Gastrocnemius medialis (tissue), 4 donors: ENCODE measurements around the gene SMS. TPM values are rescaled to one million over a fixed set of nuclear protein-coding genes. Genes with fewer than 3 reads are reported as not detected.

Experiments used
- ATAC-seq, 2 donors: fragments of 150-250 bp; one replicate each; pipeline ENCODE4 v1.9.1; 2016
- DNase-seq, 2 donors: peaks; one replicate each; pipeline ENCODE4 v3.0.0-alpha.2; 2019
- H3K27ac ChIP-seq, 4 donors: fragments of 200-600 bp; sonication (generic); 1 replicate in 1 of 4; 2 replicates in 3 of 4; pipeline ENCODE4 v1.5.1; 2016 to 2018; ENCODE audit warnings: mild to moderate bottlenecking in 2 of 4, moderate library complexity in 1 of 4
- H3K27me3 ChIP-seq, 3 donors: fragments of 200-600 bp; sonication (generic) in 2 of 3; 1 replicate in 1 of 3; 2 replicates in 2 of 3; pipeline versions ENCODE4 v1.5.1 to v1.6.0; 2016 to 2019; ENCODE audit warnings: mild to moderate bottlenecking in 1 of 3, moderate library complexity in 1 of 3
- H3K36me3 ChIP-seq, 2 donors: fragments of 200-600 bp; sonication (generic) in 1 of 2; one replicate each; pipeline ENCODE4 v1.5.1; 2017 to 2018
- H3K4me1 ChIP-seq, 2 donors: fragments of 200-600 bp; sonication (generic) in 1 of 2; one replicate each; pipeline ENCODE4 v1.5.1; 2016 to 2017; ENCODE audit warnings: mild to moderate bottlenecking in 2 of 2
- H3K4me3 ChIP-seq, 4 donors: fragments of 200-600 bp; sonication (generic) in 3 of 4; 1 replicate in 1 of 4; 2 replicates in 3 of 4; pipeline ENCODE4 v1.5.1; 2016 to 2019; ENCODE audit warnings: mild to moderate bottlenecking in 2 of 4
- H3K9me3 ChIP-seq, 3 donors: fragments of 200-600 bp; sonication (generic) in 2 of 3; 1 replicate in 1 of 3; 2 replicates in 2 of 3; pipeline ENCODE4 v1.5.1; 2016 to 2019
- POLR2A ChIP-seq, 2 donors: fragments of 450-650 bp; IDR thresholded peaks; one replicate each; pipeline ENCODE4 v1.6.1; 2017; ENCODE audit warnings: antibody characterized with exemption in 2 of 2, mild to moderate bottlenecking in 2 of 2, moderate library complexity in 2 of 2
- in situ Hi-C, 4 donors: fragments of 200-750 bp; cut with MboI; loops; one replicate each; pipeline versions ENCODE4 v1.15.0 to v1.8.0; 2017; ENCODE audit warnings: low sequenced_read_pairs in 4 of 4
- intact Hi-C: fragments of 100-400 bp; cut with DNase I; formaldehyde crosslinking; loops from one replicate; pipeline ENCODE4 v1.15.1; 2023; ENCODE audit warnings: low total_unique reads
- total RNA-seq, 4 donors: library from RNA; depleted of rRNA; stranded (reverse); fragments of >200 nt; gene quantifications; one replicate each; pipeline versions ENCODE4 v1.1.0 to v1.2.3, GENCODE V29; 2016
- TF ChIP-seq, protein P1 (sequence below), 5 experiments: fragments of 450-650 bp in 3 of 5; fragments of 200-600 bp in 2 of 5; sonication (generic) in 2 of 5; IDR thresholded peaks in 4 of 5; conservative IDR thresholded peaks in 1 of 5; 1 replicate in 4 of 5; 2 replicates in 1 of 5; pipeline ENCODE4 v1.5.1; 2016 to 2019; ENCODE audit warnings: antibody characterized with exemption in 5 of 5, mild to moderate bottlenecking in 3 of 5, moderate library complexity in 3 of 5

The SMS gene
- total RNA-seq, 4 donors from 2014 or later = 9.3 to 32.0 (median 20.0) TPM

DNA sequence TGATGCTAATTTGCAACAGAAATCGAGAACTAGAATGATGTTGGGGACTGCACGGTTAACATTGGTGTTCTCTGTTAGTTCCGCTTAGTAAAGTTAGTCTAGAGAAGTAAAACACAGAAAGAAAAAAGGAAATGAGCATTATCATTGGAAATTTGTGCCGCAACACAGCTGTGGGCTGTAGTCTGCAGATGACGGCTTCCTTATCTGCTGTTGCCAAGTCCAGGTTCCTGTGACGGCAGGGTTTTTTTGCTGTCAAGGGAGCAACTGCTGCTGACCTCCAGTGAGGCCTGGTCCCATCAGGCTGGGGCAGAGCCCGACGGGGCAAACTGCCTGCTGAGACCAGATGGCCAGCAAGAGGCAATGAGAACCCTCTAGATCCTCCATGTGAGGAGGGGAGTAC, 52.8 kb downstream of the SMS start:
- TF ChIP-seq, protein P1, sequence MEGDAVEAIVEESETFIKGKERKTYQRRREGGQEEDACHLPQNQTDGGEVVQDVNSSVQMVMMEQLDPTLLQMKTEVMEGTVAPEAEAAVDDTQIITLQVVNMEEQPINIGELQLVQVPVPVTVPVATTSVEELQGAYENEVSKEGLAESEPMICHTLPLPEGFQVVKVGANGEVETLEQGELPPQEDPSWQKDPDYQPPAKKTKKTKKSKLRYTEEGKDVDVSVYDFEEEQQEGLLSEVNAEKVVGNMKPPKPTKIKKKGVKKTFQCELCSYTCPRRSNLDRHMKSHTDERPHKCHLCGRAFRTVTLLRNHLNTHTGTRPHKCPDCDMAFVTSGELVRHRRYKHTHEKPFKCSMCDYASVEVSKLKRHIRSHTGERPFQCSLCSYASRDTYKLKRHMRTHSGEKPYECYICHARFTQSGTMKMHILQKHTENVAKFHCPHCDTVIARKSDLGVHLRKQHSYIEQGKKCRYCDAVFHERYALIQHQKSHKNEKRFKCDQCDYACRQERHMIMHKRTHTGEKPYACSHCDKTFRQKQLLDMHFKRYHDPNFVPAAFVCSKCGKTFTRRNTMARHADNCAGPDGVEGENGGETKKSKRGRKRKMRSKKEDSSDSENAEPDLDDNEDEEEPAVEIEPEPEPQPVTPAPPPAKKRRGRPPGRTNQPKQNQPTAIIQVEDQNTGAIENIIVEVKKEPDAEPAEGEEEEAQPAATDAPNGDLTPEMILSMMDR (IDR thresholded peaks at IDR 0.05 in 4 of 5, conservative IDR thresholded peaks at IDR 0.05 in 1 of 5) = no peak
- TF ChIP-seq POLR2A (IDR thresholded peaks at IDR 0.05) = no peak
- no peak overlapping the region for H3K27ac ChIP-seq
- no peak overlapping the region for H3K4me3 ChIP-seq
- DNase-seq = peak in 1 of 2 donors; percentile 17
- no peaks in the 10 kb centered on the region for H3K9me3 ChIP-seq
- intact Hi-C loops = no loop called here
- no peaks in the 10 kb centered on the region for H3K27me3 ChIP-seq
- no peak for ATAC-seq
- in situ Hi-C loops = loop anchor here in 1 of 4 donors (25.0 kb wide), 1 partner anchor 194 kb away; no protein-coding TSS in a partner anchor
- no peaks in the 10 kb centered on the region for H3K36me3 ChIP-seq
- H3K4me1 ChIP-seq = no peaks in the 10 kb centered on the region

DNA sequence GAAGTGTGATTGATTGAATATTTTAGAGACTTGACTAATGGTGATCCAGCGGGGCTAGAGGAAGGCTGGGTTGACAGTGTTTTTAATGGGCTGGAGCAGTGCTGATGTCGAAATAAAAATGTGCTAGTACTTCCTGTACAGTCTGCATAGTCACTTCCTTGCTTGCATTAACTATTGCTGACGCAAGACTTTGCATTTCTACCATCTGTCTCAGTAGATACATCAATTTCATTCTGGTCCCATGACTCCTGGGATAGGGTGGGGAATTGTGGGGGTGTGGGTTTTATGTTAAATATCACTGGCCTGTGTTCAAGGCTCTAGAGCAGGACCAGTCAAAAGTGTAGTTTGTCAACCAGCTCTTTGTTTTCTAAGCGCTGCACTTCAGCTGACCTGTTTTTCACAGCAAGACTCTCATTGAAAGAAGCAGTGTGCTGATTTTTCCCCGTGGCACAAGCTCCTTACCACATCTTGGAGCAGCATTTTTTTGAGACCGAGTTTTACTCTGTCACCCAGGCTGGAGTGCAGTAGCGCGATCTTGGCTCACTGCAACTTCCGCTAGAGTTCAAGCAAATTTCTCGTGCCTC, 56.5 kb downstream of the SMS start:
- in situ Hi-C loops = loop anchor here in 1 of 4 donors (25.0 kb wide), 1 partner anchor 190 kb away; no protein-coding TSS in a partner anchor
- Histone ChIP-seq H3K27me3 (no peaks in the 10 kb centered on the region), H3K9me3 (no peaks in the 10 kb centered on the region), H3K4me3 (no peak overlapping the region), H3K4me1 (no peaks in the 10 kb centered on the region), H3K27ac (no peak overlapping the region), H3K36me3 (no peaks in the 10 kb centered on the region)
- intact Hi-C loops = no loop called here
- DNase-seq = peak in 1 of 2 donors; percentile 11
- TF ChIP-seq POLR2A (IDR thresholded peaks at IDR 0.05) = no peak
- TF ChIP-seq, protein P1 (IDR thresholded peaks at IDR 0.05 in 4 of 5, conservative IDR thresholded peaks at IDR 0.05 in 1 of 5) = no peak
- ATAC-seq = no peak

DNA sequence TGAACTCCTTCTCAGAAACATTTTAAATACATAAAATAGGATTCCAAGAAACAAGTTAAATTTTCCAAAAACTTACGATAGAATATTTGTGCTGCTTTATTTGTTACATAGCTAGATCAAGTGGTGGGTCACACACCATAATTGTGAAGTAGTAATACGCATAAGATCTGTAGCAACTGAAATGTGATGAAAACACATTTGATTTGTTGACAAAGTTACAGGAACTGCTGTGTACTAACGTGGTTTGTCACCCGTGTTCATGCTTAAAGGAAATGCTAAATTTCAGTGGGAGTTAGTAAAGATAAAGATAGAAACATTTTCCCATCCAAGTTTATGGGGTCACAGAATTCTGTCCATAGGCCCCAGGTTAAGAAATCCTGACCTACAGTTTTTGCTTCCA, 57.5 kb downstream of the SMS start:
- Histone ChIP-seq H3K4me1 (no peaks in the 10 kb centered on the region), H3K36me3 (no peaks in the 10 kb centered on the region), H3K9me3 (no peaks in the 10 kb centered on the region), H3K27me3 (no peaks in the 10 kb centered on the region), H3K4me3 (no peak overlapping the region), H3K27ac (no peak overlapping the region)
- no peak for DNase-seq
- in situ Hi-C loops = loop anchor here in 1 of 4 donors (25.0 kb wide), 1 partner anchor 189 kb away; no protein-coding TSS in a partner anchor
- intact Hi-C loops = no loop called here
- TF ChIP-seq, protein P1 (IDR thresholded peaks at IDR 0.05 in 4 of 5, conservative IDR thresholded peaks at IDR 0.05 in 1 of 5) = no peak
- TF ChIP-seq POLR2A (IDR thresholded peaks at IDR 0.05) = no peak
- ATAC-seq = no peak

DNA sequence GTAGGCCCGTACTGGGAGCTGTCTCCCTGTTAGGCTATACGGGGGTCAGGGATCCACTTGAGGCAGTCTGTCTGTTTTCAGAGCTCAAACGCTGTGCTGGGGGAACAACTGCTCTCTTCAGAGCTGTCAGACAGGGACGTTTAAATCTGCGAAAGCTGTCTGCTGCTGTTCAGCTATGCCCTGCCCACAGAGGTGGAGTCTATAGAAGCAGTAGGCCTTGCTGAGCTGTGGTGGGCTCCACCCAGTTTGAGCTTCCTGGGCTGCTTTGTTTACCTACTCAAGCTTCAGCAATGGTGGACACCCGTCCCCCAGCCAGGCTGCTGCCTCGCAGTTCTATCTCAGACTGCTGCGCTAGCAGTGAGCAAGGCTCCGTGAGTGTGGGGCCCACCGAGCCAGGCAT, 64.4 kb downstream of the SMS start:
- H3K9me3 ChIP-seq = no peaks in the 10 kb centered on the region
- no peak for TF ChIP-seq POLR2A (IDR thresholded peaks at IDR 0.05)
- TF ChIP-seq, protein P1 (IDR thresholded peaks at IDR 0.05 in 4 of 5, conservative IDR thresholded peaks at IDR 0.05 in 1 of 5) = no peak
- no peak for ATAC-seq
- H3K27me3 ChIP-seq = no peaks in the 10 kb centered on the region
- no peak for DNase-seq
- intact Hi-C loops (no loop called here), in situ Hi-C loops (no loop called here)
- H3K36me3 ChIP-seq = no peaks in the 10 kb centered on the region
- H3K4me3 ChIP-seq = no peak overlapping the region
- no peak overlapping the region for H3K27ac ChIP-seq
- no peaks in the 10 kb centered on the region for H3K4me1 ChIP-seq

DNA sequence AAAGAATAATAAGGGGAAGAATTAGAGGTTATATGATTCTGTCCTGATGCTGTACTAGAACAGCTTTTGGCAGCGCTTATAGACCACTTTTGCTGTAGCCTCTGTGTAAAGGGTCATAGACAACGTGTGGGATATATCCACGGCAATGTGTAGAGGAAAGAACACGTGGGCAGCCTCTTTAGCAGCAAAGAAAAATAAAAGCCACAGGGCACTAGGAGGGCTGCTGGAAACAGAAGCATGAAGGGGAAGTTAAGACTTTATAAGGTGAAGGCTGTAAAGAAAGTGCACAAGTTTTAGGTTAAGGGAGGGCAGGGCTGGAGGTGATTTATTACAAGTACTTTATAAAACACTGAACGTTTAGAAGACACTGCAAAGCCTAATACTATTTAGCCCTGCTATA, 71.5 kb downstream of the SMS start:
- intact Hi-C loops (no loop called here), in situ Hi-C loops (no loop called here)
- Histone ChIP-seq H3K9me3 (no peaks in the 10 kb centered on the region), H3K27me3 (no peaks in the 10 kb centered on the region), H3K4me3 (no peak overlapping the region), H3K36me3 (no peaks in the 10 kb centered on the region), H3K4me1 (no peaks in the 10 kb centered on the region), H3K27ac (no peak overlapping the region)
- no peak for TF ChIP-seq POLR2A (IDR thresholded peaks at IDR 0.05)
- TF ChIP-seq, protein P1 (IDR thresholded peaks at IDR 0.05 in 4 of 5, conservative IDR thresholded peaks at IDR 0.05 in 1 of 5) = no peak
- DNase-seq (no peak), ATAC-seq (no peak)
